Keratinocyte (primary cell): ENCODE results near the gene TRAK2. TPM values are rescaled to one million over a fixed set of nuclear protein-coding genes. Genes with fewer than 3 reads are reported as not detected.
A peak's percentile ranks its signal among the peaks of the same experiment; 100 is the strongest.

Source experiments
- DNase-seq: peaks from one replicate; pipeline ENCODE4 v3.0.0-alpha.2; 2011; ENCODE audit warnings: low read depth, missing footprints, low spot score
- FAIRE-seq: peaks from 2 replicates; lab custom pipeline; 2011; peaks lifted over from hg19 to GRCh38; lab: Jason Lieb, UNC
- H2AFZ ChIP-seq: 2 replicates; pipeline ENCODE4 v1.6.0; 2012; ENCODE audit warnings: low read length, control low read depth, inconsistent platforms; ENCODE audit not compliant: control insufficient read depth
- H3K27ac ChIP-seq: 2 replicates; pipeline ENCODE4 v1.5.1; 2011; ENCODE audit warnings: low read length; ENCODE audit not compliant: control insufficient read depth, insufficient read depth
- H3K27me3 ChIP-seq: 3 replicates; pipeline ENCODE4 v1.6.0; 2011; ENCODE audit warnings: low read length; ENCODE audit not compliant: control insufficient read depth, insufficient read depth; ENCODE audit errors: extremely low read depth
- H3K36me3 ChIP-seq, 2 experiments: 2 replicates in 1 of 2; 3 replicates in 1 of 2; pipeline ENCODE4 v1.5.1; 2011; ENCODE audit warnings: low read length in 2 of 2, mild to moderate bottlenecking in 1 of 2; ENCODE audit not compliant: control insufficient read depth in 2 of 2, insufficient read depth in 2 of 2; ENCODE audit errors: extremely low read depth in 1 of 2
- H3K4me1 ChIP-seq: 3 replicates; pipeline ENCODE4 v1.5.1; 2011; ENCODE audit warnings: low read length; ENCODE audit not compliant: control insufficient read depth, insufficient read depth; ENCODE audit errors: extremely low read depth
- H3K4me2 ChIP-seq: 3 replicates; pipeline ENCODE4 v1.6.0; 2011; ENCODE audit warnings: low read depth, low read length; ENCODE audit not compliant: control insufficient read depth, insufficient read depth; ENCODE audit errors: extremely low read depth
- H3K4me3 ChIP-seq, 3 experiments: fragments of 200-600 bp in 1 of 3; sonication (generic) in 1 of 3; 2 replicates in 2 of 3; 3 replicates in 1 of 3; pipeline ENCODE4 v1.5.1; 2011 to 2016; ENCODE audit warnings: low read length in 3 of 3, mild to moderate bottlenecking in 3 of 3, control low read depth in 2 of 3, inconsistent platforms in 1 of 3, low read depth in 1 of 3, mixed read lengths in 1 of 3, mixed run types in 1 of 3, moderate library complexity in 1 of 3; ENCODE audit not compliant: control insufficient read depth in 2 of 3, insufficient read depth in 2 of 3; ENCODE audit errors: extremely low read depth in 1 of 3
- H3K79me2 ChIP-seq: 2 replicates; pipeline ENCODE4 v1.6.0; 2012; ENCODE audit warnings: low read length; ENCODE audit not compliant: control insufficient read depth, insufficient read depth
- H3K9ac ChIP-seq: 3 replicates; pipeline ENCODE4 v1.6.0; 2011; ENCODE audit warnings: low read length; ENCODE audit not compliant: control insufficient read depth, insufficient read depth; ENCODE audit errors: extremely low read depth
- H3K9me1 ChIP-seq: 3 replicates; pipeline ENCODE4 v1.6.0; 2011; ENCODE audit warnings: low read length; ENCODE audit not compliant: control insufficient read depth, insufficient read depth; ENCODE audit errors: extremely low read depth
- H3K9me3 ChIP-seq: 2 replicates; pipeline ENCODE4 v1.5.1; 2012; ENCODE audit warnings: low read depth, low read length; ENCODE audit not compliant: control insufficient read depth
- H4K20me1 ChIP-seq: 3 replicates; pipeline ENCODE4 v1.6.0; 2011; ENCODE audit warnings: low read length; ENCODE audit not compliant: control insufficient read depth, insufficient read depth; ENCODE audit errors: extremely low read depth
- EZH2 ChIP-seq: IDR thresholded peaks from one replicate; pipeline ENCODE4 v1.6.1; 2012; ENCODE audit warnings: inconsistent platforms, mild to moderate bottlenecking, low read length, moderate library complexity
- dilution Hi-C: fragments of 300-500 bp; cut with MboI; formaldehyde crosslinking; loops from one replicate; pipeline ENCODE4 v1.7.0; 2020; ENCODE audit warnings: low sequenced_read_pairs; ENCODE audit not compliant: extremely low pct_ligation_motif_present
- polyA plus RNA-seq, 5 experiments: library from polyadenylated mRNA; depleted of rRNA in 3 of 5; stranded (reverse) in 3 of 5; stranded (forward) in 1 of 5; unstranded in 1 of 5; fragments of >200 nt; gene quantifications; 1 replicate in 1 of 5; 2 replicates in 3 of 5; 3 replicates in 1 of 5; pipeline versions ENCODE4 v1.2.1 to v1.2.3, GENCODE V29; 2011 to 2012; ENCODE audit warnings: missing spikeins in 2 of 5, low read depth in 1 of 5, low replicate concordance in 1 of 5
- TF ChIP-seq, protein P1 (sequence below), 3 experiments: IDR thresholded peaks in 1 of 3; conservative IDR thresholded peaks in 1 of 3; optimal IDR thresholded peaks in 1 of 3; 2 replicates in 2 of 3; 3 replicates in 1 of 3; pipeline versions ENCODE3 to v1.5.1; 2011; ENCODE audit warnings: low read length in 3 of 3, mild to moderate bottlenecking in 3 of 3, moderate library complexity in 2 of 3, control low read depth in 1 of 3, inconsistent platforms in 1 of 3; ENCODE audit not compliant: insufficient read depth in 2 of 3; ENCODE audit errors: extremely low read depth in 1 of 3

Gene TRAK2
- polyA plus RNA-seq, 1 donor (not counting 4 experiments of a cell fraction or from before 2014, with no cell fraction given): 12.9 TPM

DNA sequence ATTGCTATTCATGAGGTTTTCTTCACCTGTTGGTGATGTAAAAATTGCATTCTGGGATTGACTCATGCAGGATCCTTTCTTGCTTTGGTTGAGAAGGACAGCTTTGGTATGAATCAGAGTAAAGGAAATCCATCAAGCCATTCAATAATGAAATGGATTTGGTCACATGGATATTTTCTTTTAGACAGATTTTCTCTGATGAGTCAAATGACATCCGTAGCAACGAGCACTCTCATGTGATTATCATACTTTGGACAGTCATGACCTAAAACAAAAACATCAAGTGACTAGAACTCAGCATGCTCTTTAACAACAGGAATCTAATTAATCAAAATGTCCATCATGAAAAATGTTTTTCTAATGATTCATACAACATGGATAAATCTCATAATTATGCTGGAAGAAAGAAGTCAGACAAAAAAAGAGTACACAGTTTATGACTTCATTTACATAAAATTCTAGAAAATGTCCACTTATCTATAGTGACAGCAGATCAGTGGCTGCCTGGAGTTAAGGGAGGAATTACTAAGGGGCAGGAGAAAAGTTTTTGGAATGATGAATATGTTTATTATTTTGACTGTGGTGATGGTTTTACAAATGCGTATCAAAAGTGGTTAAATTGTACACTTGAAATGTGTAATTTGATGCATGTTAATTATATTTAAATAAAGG lies 30.7 kb downstream of the TRAK2 start:
- Histone ChIP-seq H3K4me1 (peaks cover 15% of the 10 kb centered on the region), H3K4me3 (no peak overlapping the region), H3K27me3 (no peaks in the 10 kb centered on the region), H2AFZ (no peak overlapping the region), H4K20me1 (no peaks in the 10 kb centered on the region), H3K9me1 (no peaks in the 10 kb centered on the region), H3K79me2 (peaks cover 5% of the 10 kb centered on the region), H3K9me3 (no peaks in the 10 kb centered on the region), H3K27ac (no peak overlapping the region), H3K9ac (no peak overlapping the region), H3K36me3 (no peaks in the 10 kb centered on the region), H3K4me2 (no peak overlapping the region)
- DNase-seq: peak; percentile 33
- dilution Hi-C loops: no loop called here
- peak; percentile 39 for FAIRE-seq
- no peak for TF ChIP-seq EZH2
- TF ChIP-seq, protein P1, sequence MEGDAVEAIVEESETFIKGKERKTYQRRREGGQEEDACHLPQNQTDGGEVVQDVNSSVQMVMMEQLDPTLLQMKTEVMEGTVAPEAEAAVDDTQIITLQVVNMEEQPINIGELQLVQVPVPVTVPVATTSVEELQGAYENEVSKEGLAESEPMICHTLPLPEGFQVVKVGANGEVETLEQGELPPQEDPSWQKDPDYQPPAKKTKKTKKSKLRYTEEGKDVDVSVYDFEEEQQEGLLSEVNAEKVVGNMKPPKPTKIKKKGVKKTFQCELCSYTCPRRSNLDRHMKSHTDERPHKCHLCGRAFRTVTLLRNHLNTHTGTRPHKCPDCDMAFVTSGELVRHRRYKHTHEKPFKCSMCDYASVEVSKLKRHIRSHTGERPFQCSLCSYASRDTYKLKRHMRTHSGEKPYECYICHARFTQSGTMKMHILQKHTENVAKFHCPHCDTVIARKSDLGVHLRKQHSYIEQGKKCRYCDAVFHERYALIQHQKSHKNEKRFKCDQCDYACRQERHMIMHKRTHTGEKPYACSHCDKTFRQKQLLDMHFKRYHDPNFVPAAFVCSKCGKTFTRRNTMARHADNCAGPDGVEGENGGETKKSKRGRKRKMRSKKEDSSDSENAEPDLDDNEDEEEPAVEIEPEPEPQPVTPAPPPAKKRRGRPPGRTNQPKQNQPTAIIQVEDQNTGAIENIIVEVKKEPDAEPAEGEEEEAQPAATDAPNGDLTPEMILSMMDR (optimal IDR thresholded peaks at IDR 0.05 in 1 of 3, IDR thresholded peaks at IDR 0.05 in 1 of 3, conservative IDR thresholded peaks at IDR 0.05 in 1 of 3; ENCODE audit: extremely low read depth in 1 of 3, insufficient read depth in 2 of 3, low read length in 3 of 3): no peak

DNA sequence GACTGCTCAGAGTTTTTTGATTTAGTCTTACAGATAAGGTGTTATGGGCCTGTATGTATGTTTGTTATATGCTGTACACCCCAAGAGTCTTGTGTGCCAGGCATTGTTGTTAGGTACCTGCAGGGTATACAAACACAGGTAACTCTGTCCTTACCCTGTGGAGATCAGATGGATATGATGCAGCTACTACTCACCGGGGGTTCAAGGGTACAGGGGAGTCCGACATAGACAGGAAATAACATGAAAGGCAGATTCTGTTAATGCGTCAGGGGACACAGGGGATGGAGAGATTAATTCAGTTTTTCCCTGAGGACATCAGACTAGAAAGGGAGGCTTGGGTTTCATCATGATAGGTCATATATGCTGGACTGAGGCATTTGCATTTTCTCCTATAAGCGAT lies 31.3 kb downstream of the TRAK2 start:
- Histone ChIP-seq H3K9me3 (no peaks in the 10 kb centered on the region), H3K27ac (no peak overlapping the region), H3K4me2 (no peak overlapping the region), H3K4me3 (no peak overlapping the region), H2AFZ (no peak overlapping the region), H3K9me1 (no peaks in the 10 kb centered on the region), H3K9ac (no peak overlapping the region), H4K20me1 (no peaks in the 10 kb centered on the region), H3K27me3 (no peaks in the 10 kb centered on the region), H3K4me1 (peaks cover 15% of the 10 kb centered on the region), H3K36me3 (no peaks in the 10 kb centered on the region), H3K79me2 (peaks cover 5% of the 10 kb centered on the region)
- no peak for FAIRE-seq
- TF ChIP-seq EZH2: no peak
- TF ChIP-seq, protein P1 (optimal IDR thresholded peaks at IDR 0.05 in 1 of 3, IDR thresholded peaks at IDR 0.05 in 1 of 3, conservative IDR thresholded peaks at IDR 0.05 in 1 of 3; ENCODE audit: extremely low read depth in 1 of 3, insufficient read depth in 2 of 3, low read length in 3 of 3): no peak
- dilution Hi-C loops: no loop called here
- no peak for DNase-seq
